HG03571 (cell line): Measurements from ENCODE around the gene DDIT4.
"Not testable (repeated sequence)": the region's sequence is repeated elsewhere in the genome, so short reads cannot be mapped to it uniquely, and the experiment has no call there.

Experiments used
- ATAC-seq: cut with Tn5 transposase; IDR thresholded peaks from one replicate; pipeline ENCODE4 v1.9.1; 2021; ENCODE audit not compliant: unreplicated experiment

The DDIT4 gene

GRCh38 chr10:72265990-72266865, 7.5 kb upstream of the DDIT4 start:
- no peak for ATAC-seq

DNA sequence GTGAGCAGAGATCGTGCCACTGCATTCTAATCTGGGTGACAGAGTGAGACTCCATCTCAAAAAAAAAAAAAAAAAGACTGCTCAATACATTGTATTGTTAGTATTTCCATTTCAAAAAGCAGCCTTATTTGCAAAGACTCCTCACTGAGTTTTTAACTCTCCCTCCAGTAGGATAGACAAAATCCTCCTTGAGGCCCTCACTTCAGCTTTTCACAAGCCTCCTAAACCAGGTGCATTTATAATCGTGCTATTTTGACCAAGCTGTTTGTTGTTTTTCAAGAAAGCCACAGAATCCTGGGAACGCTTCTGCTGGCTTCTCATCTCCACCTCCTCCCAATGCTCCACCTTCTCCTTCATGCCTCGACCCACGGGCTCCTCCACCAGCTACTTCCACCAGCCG, 6.3 kb upstream of the DDIT4 start:
- ATAC-seq = no peak

- ATAC-seq = no peak
These were observed 5.8 kb upstream of the DDIT4 start for GRCh38 chr10:72267819-72268399.

GRCh38 chr10:72268475-72269200, 5.1 kb upstream of the DDIT4 start:
- not testable (repeated sequence) for ATAC-seq

DNA sequence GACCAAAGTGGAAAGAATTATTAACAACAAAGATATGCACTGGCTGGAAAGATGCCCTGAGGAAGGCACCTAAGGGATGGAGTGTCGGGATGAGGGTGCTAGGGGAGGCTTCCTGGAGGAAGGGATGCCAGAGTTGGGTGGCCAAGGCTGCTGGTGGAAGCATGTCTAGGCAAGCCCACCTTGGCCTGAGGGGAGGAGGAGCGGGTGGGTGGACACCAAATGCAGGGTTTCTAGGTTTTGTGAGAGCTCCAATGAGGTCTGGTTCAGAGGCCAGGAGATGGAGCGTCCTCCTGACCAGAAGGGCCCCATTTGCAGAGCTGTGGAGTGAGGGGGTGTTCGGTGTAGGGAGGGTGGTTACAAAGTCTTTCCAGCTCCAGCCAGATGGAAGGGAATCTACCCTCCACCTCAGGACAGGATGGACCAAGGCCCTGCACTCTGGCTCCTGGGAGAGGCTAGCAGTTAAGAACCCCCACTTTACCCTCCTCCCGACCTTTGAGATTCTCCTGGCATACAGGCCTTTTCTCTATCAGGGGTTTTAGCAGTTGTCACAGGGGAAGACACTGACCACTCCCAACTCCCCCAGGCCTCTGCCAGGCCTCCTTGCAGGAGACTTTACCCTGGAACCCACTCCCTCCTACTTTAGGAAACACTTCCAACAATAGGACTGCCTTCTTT, 3.0 kb upstream of the DDIT4 start:
- no peak for ATAC-seq

DNA sequence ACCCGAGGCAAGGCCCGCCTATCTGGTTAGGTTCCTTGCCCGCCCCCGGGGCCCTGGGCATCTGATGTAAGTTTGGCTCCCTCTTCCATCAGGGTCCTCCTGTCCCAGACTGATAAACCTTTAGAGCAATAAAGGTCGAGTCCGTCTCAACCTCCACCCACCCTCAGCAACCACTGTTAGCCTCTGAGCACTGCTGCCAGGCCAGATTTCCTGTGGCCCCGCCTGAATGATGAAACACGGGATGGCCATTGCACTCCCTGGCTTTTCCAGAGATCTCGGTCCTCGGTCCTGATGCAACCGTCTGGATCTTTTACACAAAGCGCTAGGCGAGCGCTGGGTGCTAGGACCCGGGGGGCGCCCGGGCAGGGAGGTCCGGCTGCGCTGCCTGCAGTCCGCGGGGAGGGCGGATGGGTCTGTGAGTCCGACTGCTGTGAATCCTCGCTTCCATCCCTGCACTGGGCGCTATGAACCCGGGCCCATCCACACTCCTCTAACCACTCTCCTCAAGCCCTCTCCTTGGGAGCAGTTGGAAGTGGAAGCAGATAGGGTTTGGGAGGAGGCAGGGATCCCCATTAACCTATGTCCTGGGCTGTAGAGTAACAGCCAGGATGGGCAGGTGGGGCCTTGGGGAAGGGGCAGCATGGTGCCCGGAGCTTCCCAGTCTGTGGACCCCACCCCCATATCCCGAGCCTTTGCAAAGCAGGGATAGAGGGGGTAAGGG, 875 bp upstream of the DDIT4 start:
- peak; percentile 25 for ATAC-seq

DNA sequence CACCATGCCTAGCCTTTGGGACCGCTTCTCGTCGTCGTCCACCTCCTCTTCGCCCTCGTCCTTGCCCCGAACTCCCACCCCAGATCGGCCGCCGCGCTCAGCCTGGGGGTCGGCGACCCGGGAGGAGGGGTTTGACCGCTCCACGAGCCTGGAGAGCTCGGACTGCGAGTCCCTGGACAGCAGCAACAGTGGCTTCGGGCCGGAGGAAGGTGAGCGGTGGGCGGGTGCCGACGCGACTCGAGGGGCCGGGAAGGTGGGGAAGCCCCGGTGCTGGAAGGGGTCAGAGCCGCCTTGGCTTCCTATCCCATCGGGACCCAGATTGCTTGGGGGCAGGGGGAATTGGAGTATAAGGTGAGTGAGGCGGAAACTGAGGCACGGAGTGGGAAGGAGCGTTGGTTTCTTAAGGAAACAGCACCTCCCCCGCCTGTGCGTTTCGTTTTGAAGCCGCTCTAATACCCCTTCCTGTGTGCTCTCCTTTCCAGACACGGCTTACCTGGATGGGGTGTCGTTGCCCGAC, 547 bp downstream of the DDIT4 start:
- ATAC-seq = peak; percentile 1

GRCh38 chr10:72274730-72275350, 1.1 kb downstream of the DDIT4 start:
- no peak for ATAC-seq

GRCh38 chr10:72275351-72276012, 1.8 kb downstream of the DDIT4 start:
- no peak for ATAC-seq

DNA sequence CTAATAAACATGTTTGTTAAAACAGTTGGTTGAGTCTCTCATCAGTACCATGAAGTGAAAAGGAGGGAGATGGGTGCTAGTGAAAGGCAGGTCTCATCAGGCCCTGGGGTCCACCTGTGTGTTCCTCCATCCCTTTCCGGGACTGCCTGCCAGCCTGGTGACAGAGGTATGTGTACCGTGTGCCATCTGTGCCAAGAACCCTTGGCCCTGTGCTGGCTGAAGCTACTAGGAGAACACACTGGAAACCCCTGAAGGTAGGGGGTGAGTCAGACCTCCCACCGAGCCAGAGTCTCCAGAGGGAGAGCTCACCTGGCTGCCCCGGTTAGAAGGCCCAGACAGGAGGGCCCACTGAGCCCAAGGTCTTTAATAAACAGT, 2.3 kb downstream of the DDIT4 start:
- no peak for ATAC-seq

GRCh38 chr10:72276421-72277339, 3.0 kb downstream of the DDIT4 start:
- ATAC-seq = no peak

- no peak for ATAC-seq
These were observed 3.7 kb downstream of the DDIT4 start for GRCh38 chr10:72277340-72277995.

- no peak for ATAC-seq
These were observed 4.4 kb downstream of the DDIT4 start for GRCh38 chr10:72277996-72278667.

- no peak for ATAC-seq
These were observed 5.1 kb downstream of the DDIT4 start for GRCh38 chr10:72278668-72279393.

GRCh38 chr10:72279587-72279986, 5.9 kb downstream of the DDIT4 start:
- ATAC-seq = not testable (repeated sequence)

DNA sequence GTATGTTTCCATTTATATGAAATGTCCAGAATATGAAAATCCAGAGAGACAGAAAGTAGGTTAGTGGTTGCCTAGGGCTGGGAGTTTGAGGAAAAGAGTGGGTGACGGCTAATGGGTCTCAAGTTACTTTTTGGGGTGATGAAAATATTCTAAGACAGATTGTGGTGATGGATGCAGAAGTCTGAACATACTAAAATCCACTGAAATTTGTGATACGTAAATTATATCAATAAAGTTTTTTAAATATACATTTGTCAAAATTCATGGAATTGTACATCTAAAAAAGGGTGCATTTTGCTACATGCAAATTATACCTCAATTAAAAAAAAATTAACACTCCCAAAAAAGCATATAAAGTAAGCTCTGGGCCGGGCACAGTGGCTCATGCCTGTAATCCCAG, 9.4 kb downstream of the DDIT4 start:
- no peak for ATAC-seq
